Measurements from ENCODE around the gene XPO4.
"Not testable (repeated sequence)": the region's sequence is repeated elsewhere in the genome, so short reads cannot be mapped to it uniquely, and the experiment has no call there.

The XPO4 gene

DNA sequence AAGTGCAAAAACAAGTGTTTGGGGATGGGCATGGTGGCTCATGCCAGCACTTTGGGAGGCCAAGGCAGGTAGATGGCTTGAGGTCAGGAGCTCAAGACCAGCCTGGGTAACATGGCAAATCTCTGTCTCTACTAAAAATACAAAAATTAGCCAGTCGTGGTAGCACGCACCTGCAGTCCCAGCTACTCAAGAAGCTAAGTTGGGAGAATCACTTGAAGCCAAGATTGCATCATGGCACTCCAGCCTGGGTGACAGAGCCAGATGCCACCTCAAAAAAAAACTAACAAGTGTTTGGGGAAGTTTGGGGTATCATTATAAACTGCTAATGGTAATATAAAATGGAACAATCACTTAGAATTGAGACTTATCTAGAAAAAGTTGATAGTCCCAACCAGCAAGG, 24.6 kb downstream of the XPO4 start:
- TF ChIP-seq, protein P1, sequence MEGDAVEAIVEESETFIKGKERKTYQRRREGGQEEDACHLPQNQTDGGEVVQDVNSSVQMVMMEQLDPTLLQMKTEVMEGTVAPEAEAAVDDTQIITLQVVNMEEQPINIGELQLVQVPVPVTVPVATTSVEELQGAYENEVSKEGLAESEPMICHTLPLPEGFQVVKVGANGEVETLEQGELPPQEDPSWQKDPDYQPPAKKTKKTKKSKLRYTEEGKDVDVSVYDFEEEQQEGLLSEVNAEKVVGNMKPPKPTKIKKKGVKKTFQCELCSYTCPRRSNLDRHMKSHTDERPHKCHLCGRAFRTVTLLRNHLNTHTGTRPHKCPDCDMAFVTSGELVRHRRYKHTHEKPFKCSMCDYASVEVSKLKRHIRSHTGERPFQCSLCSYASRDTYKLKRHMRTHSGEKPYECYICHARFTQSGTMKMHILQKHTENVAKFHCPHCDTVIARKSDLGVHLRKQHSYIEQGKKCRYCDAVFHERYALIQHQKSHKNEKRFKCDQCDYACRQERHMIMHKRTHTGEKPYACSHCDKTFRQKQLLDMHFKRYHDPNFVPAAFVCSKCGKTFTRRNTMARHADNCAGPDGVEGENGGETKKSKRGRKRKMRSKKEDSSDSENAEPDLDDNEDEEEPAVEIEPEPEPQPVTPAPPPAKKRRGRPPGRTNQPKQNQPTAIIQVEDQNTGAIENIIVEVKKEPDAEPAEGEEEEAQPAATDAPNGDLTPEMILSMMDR (IDR thresholded peaks at IDR 0.05; ENCODE audit: insufficient read depth, low read length, poor library complexity, severe bottlenecking) = no peak
- Histone ChIP-seq H3K36me3 (ENCODE audit: control insufficient read depth, insufficient read depth, low read length) (no peaks in the 10 kb centered on the region; the same call in 1 of the 2 replicates), H3K4me3 (replicated peaks; ENCODE audit: low read depth, low read length) (no peak overlapping the region)

DNA sequence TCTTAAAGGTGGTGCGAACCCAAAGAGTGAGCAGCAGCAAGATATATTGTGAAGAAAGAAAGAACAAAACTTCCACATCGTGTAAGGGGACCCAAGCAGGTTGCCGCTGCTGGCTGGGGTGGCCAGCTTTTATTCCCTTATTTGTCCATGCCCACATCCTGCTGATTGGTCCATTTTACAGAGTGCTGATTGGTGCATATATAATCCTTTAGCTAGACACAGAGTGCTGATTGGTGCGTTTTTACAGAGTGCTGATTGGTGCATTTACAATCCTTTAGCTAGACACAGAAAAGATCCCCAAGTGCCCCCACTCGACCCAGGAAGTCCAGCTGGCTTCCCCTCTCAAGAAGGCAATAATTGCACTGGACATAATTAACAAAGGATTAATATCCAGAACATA, 25.7 kb downstream of the XPO4 start:
- H3K27me3 ChIP-seq (replicated peaks; ENCODE audit: control insufficient read depth, insufficient read depth, low read length); H3K4me3 ChIP-seq (replicated peaks; ENCODE audit: low read depth, low read length); H3K36me3 ChIP-seq (ENCODE audit: control insufficient read depth, insufficient read depth, low read length); DNase-seq (ENCODE audit: extremely low read depth, insufficient read length): not testable (repeated sequence)

More for the DNA sequence above, 24.6 kb downstream of the XPO4 start:
- DNase-seq (ENCODE audit: extremely low read depth, insufficient read length) = no peak
- H3K27me3 ChIP-seq (replicated peaks; ENCODE audit: control insufficient read depth, insufficient read depth, low read length) = no peaks in the 10 kb centered on the region

DNA sequence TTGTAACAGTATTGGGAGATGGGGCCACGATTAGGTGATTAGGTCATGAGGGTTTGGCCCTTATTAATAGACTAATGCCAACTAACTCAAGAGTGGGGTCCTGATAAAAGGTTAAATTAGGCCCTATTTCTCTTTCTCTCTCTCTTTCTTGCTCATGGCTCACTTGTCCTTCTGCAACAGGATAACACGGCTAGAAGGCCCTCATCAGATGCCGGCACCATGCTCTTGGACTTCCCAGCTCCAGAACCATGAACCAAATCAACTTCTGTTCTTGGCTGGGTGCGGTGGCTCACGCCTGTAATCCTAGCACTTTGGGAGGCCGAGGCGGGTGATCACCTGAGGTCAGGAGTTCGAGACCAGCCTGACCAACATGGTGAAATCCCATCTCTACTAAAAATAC, 28.1 kb downstream of the XPO4 start:
- not testable (repeated sequence) for H3K27me3 ChIP-seq (replicated peaks; ENCODE audit: control insufficient read depth, insufficient read depth, low read length); H3K4me3 ChIP-seq (replicated peaks; ENCODE audit: low read depth, low read length)

DNA sequence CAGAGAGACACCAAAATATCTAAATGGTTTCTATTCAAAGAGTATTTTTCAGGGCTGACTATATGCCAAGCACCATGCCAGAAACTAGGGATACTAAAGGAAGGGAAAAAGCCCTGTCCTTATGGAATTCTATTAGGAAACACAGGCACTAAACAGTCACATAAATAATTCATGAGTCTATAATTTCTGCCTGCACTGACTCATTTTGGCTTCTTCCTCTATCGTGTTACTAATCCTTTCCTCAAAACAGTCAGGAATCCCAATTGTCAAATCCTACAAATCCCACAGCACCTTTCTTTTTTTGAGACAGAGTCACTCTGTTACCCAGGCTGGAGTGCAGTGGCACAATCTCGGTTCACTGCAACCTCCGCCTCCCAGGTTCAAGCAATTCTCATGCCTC, 29.2 kb downstream of the XPO4 start:
- Histone ChIP-seq H3K27me3 (replicated peaks; ENCODE audit: control insufficient read depth, insufficient read depth, low read length) (no peaks in the 10 kb centered on the region), H3K4me3 (replicated peaks; ENCODE audit: low read depth, low read length) (no peak overlapping the region), H3K36me3 (ENCODE audit: control insufficient read depth, insufficient read depth, low read length) (no peaks in the 10 kb centered on the region)
- no peak for DNase-seq (ENCODE audit: extremely low read depth, insufficient read length)
- TF ChIP-seq, protein P1 (IDR thresholded peaks at IDR 0.05; ENCODE audit: insufficient read depth, low read length, poor library complexity, severe bottlenecking) = no peak

More for the DNA sequence above, 28.1 kb downstream of the XPO4 start:
- DNase-seq (ENCODE audit: extremely low read depth, insufficient read length); H3K36me3 ChIP-seq (ENCODE audit: control insufficient read depth, insufficient read depth, low read length): not testable (repeated sequence)

DNA sequence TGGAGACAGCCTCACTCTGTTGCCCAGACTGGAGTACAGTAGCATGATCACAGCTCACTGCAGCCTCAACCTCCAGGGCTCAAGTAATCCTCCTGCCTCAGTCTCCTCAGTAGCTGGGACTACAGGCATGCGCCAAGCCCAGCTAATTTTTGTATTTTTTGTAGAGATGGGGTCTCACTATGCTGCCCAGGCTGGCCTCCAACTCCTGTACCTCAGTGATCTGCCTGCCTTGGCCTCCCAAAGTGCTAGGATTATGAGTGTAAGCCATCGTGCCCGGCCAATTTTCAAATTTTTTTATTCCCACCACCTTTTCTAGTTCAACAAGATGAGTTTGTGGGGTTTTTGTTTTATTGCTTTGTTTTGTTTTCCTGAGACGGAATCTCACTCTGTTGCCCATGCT, 31.7 kb downstream of the XPO4 start:
- DNase-seq (ENCODE audit: extremely low read depth, insufficient read length) = no peak
- no peaks in the 10 kb centered on the region for H3K27me3 ChIP-seq (replicated peaks; ENCODE audit: control insufficient read depth, insufficient read depth, low read length)
- TF ChIP-seq, protein P1 (IDR thresholded peaks at IDR 0.05; ENCODE audit: insufficient read depth, low read length, poor library complexity, severe bottlenecking) = no peak
- H3K4me3 ChIP-seq (replicated peaks; ENCODE audit: low read depth, low read length) = no peak overlapping the region
- no peaks in the 10 kb centered on the region for H3K36me3 ChIP-seq (ENCODE audit: control insufficient read depth, insufficient read depth, low read length)

DNA sequence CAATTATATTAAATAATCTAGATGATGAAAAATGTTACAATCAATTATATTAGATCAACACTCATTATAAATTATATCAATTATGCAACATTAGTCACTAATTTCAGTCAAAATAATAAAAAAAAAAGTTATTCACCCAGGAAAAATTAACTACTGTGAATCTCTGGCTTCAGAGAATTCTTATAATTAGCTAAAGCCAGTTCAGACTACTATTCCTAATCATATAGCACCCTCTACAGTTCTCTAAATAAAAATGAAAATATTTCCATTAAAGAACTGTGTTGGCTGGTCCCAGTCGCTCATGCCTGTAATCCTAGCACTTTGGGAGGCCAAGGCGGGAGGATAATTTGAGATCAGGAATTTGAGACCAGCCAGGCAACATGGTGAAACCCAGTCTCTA, 33.0 kb downstream of the XPO4 start:
- Histone ChIP-seq H3K4me3 (replicated peaks; ENCODE audit: low read depth, low read length) (no peak overlapping the region), H3K27me3 (replicated peaks; ENCODE audit: control insufficient read depth, insufficient read depth, low read length) (no peaks in the 10 kb centered on the region), H3K36me3 (ENCODE audit: control insufficient read depth, insufficient read depth, low read length) (no peaks in the 10 kb centered on the region)
- no peak for DNase-seq (ENCODE audit: extremely low read depth, insufficient read length)
- TF ChIP-seq, protein P1 (IDR thresholded peaks at IDR 0.05; ENCODE audit: insufficient read depth, low read length, poor library complexity, severe bottlenecking) = no peak

DNA sequence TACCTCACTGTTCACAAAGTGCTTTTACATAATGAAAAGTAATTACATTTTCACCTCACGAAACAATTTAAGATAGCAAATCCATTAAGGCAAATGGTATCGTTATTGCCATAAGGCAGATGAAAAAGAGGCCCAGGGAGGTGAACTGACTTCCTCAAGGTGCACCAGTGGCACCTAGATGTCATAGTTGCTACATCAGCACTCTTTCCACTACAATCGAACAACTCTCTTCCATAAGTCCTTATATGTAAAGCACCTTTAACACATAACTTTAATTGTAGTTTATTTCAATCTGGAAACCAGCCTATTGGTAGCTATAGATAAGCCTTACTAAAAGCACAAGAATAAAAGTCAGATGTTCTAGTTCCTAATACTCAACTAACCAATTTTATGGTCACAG, 35.1 kb downstream of the XPO4 start:
- TF ChIP-seq, protein P1 (IDR thresholded peaks at IDR 0.05; ENCODE audit: insufficient read depth, low read length, poor library complexity, severe bottlenecking) = no peak
- no peaks in the 10 kb centered on the region for H3K36me3 ChIP-seq (ENCODE audit: control insufficient read depth, insufficient read depth, low read length)
- DNase-seq (ENCODE audit: extremely low read depth, insufficient read length) = no peak

DNA sequence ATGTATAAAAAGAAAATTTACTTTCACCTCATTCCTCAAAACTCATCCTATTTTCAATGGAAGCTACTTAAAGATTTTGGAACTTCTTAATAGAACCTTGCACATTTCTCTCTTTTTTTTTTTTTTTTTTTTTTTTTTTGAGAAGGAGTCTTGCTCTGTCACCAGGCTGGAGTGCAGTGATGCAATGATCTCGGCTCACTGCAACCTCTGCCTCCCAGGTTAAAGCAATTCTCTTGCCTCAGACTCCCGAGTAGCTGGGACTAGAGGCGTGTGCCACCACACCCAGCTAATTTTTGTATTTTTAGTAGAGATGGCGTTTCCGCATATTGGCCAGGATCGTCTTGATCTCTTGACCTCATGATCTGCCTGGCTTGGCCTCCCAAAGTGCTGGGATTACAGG, 40.9 kb downstream of the XPO4 start:
- not testable (repeated sequence) for H3K27me3 ChIP-seq (replicated peaks; ENCODE audit: control insufficient read depth, insufficient read depth, low read length); H3K36me3 ChIP-seq (ENCODE audit: control insufficient read depth, insufficient read depth, low read length); H3K4me3 ChIP-seq (replicated peaks; ENCODE audit: low read depth, low read length); DNase-seq (ENCODE audit: extremely low read depth, insufficient read length)

More for the DNA sequence above, 35.1 kb downstream of the XPO4 start:
- Histone ChIP-seq H3K27me3 (replicated peaks; ENCODE audit: control insufficient read depth, insufficient read depth, low read length) (no peaks in the 10 kb centered on the region), H3K4me3 (replicated peaks; ENCODE audit: low read depth, low read length) (no peak overlapping the region)
